ENCODE data around the gene PLEKHG5. TPM values are rescaled to one million over a fixed set of nuclear protein-coding genes. Genes with fewer than 3 reads are reported as not detected.

Gene PLEKHG5
- total and polyA plus RNA-seq, 4 donors: 3.4 to 22.9 (median 10.0) TPM

- DNase-seq: no peak
- H3K9ac ChIP-seq (ENCODE audit: insufficient read depth in 1 of 2, low read length in 2 of 2): no peak overlapping the region
- no peak for ATAC-seq (ENCODE audit: insufficient read depth, low FRiP score)
- no peaks in the 10 kb centered on the region for H3K9me3 ChIP-seq (ENCODE audit: control insufficient read depth in 4 of 4, insufficient read depth in 3 of 4, low read length in 3 of 4)
- H3K36me3 ChIP-seq (ENCODE audit: control insufficient read depth in 4 of 4, insufficient read depth in 4 of 4, low read length in 4 of 4): no peaks in the 10 kb centered on the region
- no peaks in the 10 kb centered on the region for H3K27me3 ChIP-seq (ENCODE audit: control insufficient read depth in 3 of 3, insufficient read depth in 3 of 3, low read length in 2 of 3)
- H3K4me3 ChIP-seq: no peak overlapping the region
- no peak overlapping the region for H3K27ac ChIP-seq (ENCODE audit: low read depth in 1 of 2, low read length in 1 of 2)
- TF ChIP-seq CTCF (IDR thresholded peaks at IDR 0.05; ENCODE audit: control extremely low read depth, extremely low read depth): no peak
- H3K4me1 ChIP-seq (ENCODE audit: control insufficient read depth in 5 of 5, insufficient read depth in 5 of 5, low read length in 5 of 5): no peaks in the 10 kb centered on the region
- WGBS, 2 donors: 83 to 94% methylated on average over 18 of the region's 18 CpGs
Measured at GRCh38 chr1:6508154-6508815, 16.8 kb upstream of the PLEKHG5 start.

GRCh38 chr1:6507461-6507911, 16.0 kb upstream of the PLEKHG5 start:
- H3K4me3 ChIP-seq: no peak overlapping the region
- H3K9ac ChIP-seq (ENCODE audit: insufficient read depth in 1 of 2, low read length in 2 of 2): no peak overlapping the region
- TF ChIP-seq CTCF (IDR thresholded peaks at IDR 0.05; ENCODE audit: control extremely low read depth, extremely low read depth): no peak
- no peak for DNase-seq
- H3K27me3 ChIP-seq (ENCODE audit: control insufficient read depth in 3 of 3, insufficient read depth in 3 of 3, low read length in 2 of 3): no peaks in the 10 kb centered on the region
- H3K27ac ChIP-seq (ENCODE audit: low read depth in 1 of 2, low read length in 1 of 2): no peak overlapping the region
- H3K4me1 ChIP-seq (ENCODE audit: control insufficient read depth in 5 of 5, insufficient read depth in 5 of 5, low read length in 5 of 5): peaks cover 0 to 3% (median 0%) of the 10 kb centered on the region in 5 donors
- whole genome bisulfite sequencing, 2 donors: 80 to 90% methylated on average over 12 of the region's 12 CpGs
- no peaks in the 10 kb centered on the region for H3K9me3 ChIP-seq (ENCODE audit: control insufficient read depth in 4 of 4, insufficient read depth in 3 of 4, low read length in 3 of 4)
- no peaks in the 10 kb centered on the region for H3K36me3 ChIP-seq (ENCODE audit: control insufficient read depth in 4 of 4, insufficient read depth in 4 of 4, low read length in 4 of 4)
- no peak for ATAC-seq (ENCODE audit: insufficient read depth, low FRiP score)

- no peak for TF ChIP-seq CTCF (IDR thresholded peaks at IDR 0.05; ENCODE audit: control extremely low read depth, extremely low read depth)
- no peak for ATAC-seq (ENCODE audit: insufficient read depth, low FRiP score)
Measured at GRCh38 chr1:6507037-6507428, 15.6 kb upstream of the PLEKHG5 start.

More at GRCh38 chr1:6507037-6507428, 15.6 kb upstream of the PLEKHG5 start:
- no peaks in the 10 kb centered on the region for H3K36me3 ChIP-seq (ENCODE audit: control insufficient read depth in 4 of 4, insufficient read depth in 4 of 4, low read length in 4 of 4)
- no peak overlapping the region for H3K9ac ChIP-seq (ENCODE audit: insufficient read depth in 1 of 2, low read length in 2 of 2)
- no peaks in the 10 kb centered on the region for H3K27me3 ChIP-seq (ENCODE audit: control insufficient read depth in 3 of 3, insufficient read depth in 3 of 3, low read length in 2 of 3)
- H3K4me3 ChIP-seq: no peak overlapping the region
- H3K4me1 ChIP-seq (ENCODE audit: control insufficient read depth in 5 of 5, insufficient read depth in 5 of 5, low read length in 5 of 5): peaks cover 0 to 7% (median 0%) of the 10 kb centered on the region in 5 donors
- no peaks in the 10 kb centered on the region for H3K9me3 ChIP-seq (ENCODE audit: control insufficient read depth in 4 of 4, insufficient read depth in 3 of 4, low read length in 3 of 4)
- no peak for DNase-seq
- H3K27ac ChIP-seq (ENCODE audit: low read depth in 1 of 2, low read length in 1 of 2): no peak overlapping the region
- 63 to 67% methylated on average over 7 of the region's 7 CpGs for WGBS, 2 donors

Measured in lung (tissue), 12 donors.